DMS 273 (cell line): ENCODE data around the gene NT5M.
"Not testable (repeated sequence)": the region's sequence is repeated elsewhere in the genome, so short reads cannot be mapped to it uniquely, and the experiment has no call there.

Experiments
- DNase-seq: peaks from one replicate; lab custom pipeline; 2025; ENCODE audit not compliant: unreplicated experiment; lab: John Stamatoyannopoulos, UW

The NT5M gene

DNA sequence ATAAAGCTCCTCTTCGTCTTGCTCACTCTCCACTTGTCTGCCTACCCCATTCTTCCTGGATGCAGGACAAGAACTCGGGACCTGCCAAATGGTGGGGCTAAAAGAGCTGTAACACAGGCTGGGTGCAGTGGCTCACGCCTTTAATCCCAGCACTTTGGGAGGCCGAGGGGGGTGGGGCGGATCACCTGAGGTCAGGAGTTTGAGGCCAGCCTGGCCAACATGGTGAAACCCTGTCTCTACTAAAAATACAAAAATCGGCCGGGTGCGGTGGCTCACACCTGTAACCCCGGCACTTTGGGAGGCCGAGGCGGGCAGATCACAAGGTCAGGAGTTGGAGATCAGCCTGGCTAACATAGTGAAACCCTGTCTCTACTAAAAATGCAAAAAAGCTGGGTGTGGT, 1.5 kb upstream of the NT5M start:
- not testable (repeated sequence) for DNase-seq

DNA sequence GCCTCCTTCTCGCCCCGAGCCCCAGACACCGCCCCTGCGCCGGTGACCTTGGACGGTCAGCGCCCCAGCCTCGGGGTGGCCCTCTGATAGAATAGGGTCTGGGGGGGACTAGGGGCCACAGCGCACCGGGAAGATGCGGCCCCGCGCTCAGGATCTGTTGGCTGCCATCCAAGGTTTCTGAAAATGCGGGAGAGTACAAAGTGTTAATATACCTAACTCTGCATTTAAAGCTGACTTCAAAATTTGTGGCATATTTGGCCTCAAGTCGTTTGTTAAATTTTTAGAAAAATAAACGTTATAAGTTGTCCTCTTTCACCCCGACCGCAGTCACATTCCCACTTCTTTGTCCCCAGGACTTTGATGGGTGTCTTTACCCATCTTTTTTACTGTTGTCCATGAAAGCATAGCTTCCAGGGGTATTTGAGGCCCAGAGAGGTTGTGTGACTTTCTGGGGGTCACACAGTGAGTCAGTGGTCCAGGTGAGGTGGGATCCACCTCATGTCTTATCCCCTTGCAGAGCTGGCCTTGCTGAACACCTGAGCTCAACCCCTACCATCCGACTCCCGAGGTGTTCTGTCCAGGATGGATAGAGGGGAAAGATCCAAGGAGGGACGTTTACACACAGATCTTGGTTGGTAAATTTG, 796 bp downstream of the NT5M start:
- DNase-seq: no peak

DNA sequence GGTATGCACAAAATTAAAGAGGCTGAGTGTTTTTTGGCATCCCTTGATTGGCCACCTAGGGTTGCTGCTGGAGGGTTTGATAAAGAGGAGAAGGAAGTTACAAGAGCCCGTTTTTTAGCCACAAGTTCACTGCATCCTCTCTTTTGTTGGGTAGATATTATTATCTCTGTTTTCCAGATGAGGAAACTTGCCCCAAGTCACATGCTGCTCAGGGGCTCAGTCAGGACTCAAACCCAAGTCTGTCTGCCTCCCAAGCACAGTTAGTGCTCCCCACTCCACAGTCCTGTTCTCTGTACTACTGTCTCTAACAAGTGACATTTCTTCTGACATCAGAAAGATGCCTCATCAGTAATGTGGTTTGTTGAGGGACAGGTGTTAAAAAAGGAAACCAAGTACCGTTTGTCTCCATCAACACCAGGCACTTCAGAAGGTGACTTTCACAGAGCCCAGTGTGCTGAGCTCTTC, 1.4 kb downstream of the NT5M start:
- no peak for DNase-seq

DNA sequence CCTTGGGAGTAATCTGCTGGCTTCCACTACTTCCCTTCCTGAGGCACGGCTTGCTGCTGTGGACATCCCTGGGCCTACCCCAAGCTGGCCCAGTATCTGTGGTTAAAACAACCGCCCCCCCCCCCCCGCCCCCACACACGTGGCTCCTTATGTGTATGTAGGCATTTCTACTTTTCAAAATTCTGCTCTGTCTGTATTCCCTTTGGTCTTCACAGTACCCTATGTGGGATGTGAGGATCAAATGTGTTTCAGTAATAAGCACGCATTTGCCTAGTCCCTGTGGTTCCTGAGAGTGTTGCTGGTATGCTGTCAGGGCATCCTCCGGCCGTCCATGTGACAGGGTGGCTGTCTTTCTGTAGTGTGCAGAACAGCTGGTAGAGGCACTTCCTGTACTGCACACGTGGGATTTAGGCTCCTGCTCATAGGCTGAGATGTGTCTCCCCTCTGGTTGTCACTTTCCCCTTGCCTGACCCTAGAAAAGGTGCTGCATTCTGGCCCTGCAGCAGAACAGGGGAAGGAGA, 2.2 kb downstream of the NT5M start:
- peak; percentile 68 for DNase-seq

DNA sequence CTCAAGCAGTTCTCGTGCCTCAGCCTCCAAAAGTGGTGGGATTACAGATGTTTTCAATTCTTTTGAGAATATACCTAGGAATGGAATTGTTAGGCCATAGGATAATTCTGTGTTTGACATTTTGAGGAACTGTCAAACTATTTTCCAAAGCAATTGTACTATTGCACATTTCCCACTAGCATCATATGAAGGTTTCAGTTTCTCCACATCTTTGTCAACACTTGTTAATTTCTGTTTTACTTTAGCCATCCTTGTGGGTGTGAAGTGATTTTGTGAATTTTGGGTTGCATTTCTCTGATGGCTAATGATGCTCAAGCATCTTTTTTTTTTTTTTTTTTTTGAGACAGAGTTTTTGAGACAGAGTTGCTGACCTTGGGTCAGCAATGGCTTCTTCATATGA, 6.2 kb downstream of the NT5M start:
- DNase-seq: no peak

DNA sequence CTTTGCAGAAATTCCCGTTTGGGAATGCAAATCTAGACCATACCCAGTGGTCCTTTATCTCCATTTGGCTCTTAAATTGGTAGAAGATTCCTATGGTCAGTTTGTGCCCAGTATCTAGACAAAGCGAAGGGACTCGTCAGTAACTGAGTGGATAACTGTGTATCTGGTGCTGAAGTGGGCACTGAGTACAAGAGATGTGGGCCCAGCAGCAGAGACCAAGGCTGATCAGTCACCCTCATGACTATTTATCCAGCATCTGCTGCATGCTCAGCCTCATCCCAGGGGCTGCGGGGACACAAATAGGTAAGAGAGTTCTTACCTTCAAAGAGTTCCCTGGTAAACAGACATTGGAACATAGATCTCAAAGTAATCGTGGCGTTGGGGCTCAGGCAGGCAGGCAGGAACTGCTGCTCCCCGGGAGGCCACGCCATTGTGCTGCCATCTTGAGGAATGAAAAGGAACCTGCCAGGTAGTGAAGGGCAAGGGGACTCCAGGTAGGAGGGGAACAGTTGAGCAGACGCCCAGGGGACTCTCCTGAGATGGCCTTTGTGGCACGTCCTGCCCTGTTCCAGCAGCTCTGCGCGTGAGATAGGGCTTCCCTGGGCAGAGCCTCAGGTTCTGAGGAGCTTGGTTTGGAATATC, 10.3 kb downstream of the NT5M start:
- DNase-seq: peak; percentile 35

DNA sequence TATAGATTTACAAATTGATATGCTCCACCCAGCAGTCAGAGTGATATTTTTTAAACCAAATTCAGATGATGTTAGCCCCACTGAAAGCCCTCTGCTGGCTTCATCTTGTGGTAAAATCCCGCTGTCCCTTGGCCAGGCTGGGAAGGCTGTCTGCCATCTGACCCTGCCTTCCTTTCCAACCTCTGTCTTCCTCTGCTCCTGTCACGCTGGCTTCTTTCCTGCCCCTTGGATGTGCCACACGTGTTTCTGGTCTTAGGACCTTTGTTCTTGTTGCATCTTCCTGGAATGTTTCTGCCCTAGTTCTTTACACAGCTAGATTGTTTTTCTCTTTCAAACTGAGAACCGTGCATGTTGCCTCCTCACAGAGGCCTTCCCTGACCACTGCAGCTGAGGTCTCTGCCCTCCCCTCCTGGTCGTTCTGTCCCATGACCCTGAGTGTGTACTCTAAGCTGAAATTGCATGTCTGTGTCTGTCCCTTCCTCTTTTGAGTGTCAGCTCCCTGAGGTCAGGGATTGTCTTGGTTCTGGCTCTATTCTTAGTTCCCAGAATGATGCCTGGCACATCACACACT, 11.4 kb downstream of the NT5M start:
- DNase-seq: no peak

DNA sequence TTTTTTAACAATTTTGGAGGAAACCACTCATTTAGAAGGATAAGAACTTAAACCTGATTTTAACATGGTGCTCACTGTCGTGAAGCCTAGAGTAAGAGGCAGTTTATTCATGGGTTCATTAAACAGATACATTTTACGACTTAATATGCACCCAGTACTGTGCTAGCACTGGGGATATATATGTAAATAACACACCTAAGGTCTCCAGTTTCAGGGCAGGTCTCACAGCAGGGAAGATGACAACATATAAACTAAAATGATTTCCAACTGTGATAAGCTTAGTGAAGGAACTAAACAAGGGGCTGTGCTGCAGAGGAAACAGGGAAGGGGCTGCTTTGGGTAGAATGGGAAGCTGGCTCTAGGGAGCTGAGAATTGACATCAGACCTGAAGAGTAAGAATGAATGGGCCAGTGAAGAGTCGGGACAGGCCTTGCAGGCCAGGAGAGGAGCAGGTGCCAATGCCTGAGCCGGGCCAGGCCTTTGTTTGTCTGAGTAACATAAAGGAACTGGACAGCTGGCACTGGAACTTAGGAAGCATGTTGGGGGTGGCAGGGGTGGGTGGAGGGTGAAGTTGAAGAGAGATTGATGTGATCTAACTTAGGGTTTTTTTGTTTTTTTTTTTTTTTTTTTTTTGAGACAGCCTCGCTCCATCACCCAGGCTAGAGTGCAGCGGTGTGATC, 12.1 kb downstream of the NT5M start:
- DNase-seq: peak; percentile 37

DNA sequence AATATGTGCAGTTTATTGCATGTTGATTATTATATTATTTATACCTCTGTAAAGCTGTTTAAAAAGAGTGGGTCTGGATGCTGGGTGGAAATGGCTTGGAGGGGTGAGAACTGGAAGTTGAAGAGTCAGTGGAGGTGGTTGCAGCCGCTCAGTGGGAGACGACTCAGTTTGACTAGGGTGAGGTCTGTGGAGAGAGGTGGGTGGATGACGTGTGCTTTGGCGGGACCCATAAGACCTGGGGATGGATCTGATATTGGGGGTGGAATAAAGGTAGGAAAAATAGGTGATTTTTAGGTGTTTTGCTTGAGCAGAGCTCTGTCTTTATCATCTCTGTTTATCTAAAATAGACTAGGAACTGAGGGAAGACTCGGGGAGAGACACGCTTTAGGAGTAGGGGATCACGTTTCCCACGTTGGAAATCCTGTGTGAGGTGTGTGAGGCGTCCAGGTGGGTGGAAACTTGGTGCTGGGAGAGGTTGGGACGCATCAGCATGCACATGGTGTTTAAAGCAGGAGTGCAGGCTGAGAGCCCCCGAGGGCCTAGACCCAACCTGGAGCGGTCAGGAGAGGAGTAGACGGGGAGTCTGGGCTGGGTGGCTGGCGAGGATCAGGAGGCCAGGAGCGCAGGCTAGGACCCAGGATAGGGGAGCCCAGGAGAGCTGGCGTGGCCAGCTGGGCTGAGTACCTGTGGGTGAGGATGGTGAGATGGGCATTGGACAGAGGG, 17.2 kb downstream of the NT5M start:
- DNase-seq: no peak

DNA sequence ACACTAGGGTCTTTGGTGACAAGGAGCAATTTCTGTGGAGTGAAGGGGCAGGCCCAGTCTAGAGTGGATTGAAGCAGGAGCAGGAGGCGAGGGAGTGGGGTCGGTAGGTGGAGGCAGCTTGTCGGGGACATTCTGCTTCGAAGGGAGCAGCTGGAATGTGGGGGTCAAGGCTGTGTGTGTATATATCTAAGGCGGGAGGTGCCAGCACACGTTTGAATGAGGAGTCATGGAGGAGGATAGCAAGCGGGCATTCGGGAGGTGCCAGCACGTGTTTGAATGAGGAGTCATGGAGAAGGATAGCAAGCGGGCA, 17.7 kb downstream of the NT5M start:
- DNase-seq: no peak

DNA sequence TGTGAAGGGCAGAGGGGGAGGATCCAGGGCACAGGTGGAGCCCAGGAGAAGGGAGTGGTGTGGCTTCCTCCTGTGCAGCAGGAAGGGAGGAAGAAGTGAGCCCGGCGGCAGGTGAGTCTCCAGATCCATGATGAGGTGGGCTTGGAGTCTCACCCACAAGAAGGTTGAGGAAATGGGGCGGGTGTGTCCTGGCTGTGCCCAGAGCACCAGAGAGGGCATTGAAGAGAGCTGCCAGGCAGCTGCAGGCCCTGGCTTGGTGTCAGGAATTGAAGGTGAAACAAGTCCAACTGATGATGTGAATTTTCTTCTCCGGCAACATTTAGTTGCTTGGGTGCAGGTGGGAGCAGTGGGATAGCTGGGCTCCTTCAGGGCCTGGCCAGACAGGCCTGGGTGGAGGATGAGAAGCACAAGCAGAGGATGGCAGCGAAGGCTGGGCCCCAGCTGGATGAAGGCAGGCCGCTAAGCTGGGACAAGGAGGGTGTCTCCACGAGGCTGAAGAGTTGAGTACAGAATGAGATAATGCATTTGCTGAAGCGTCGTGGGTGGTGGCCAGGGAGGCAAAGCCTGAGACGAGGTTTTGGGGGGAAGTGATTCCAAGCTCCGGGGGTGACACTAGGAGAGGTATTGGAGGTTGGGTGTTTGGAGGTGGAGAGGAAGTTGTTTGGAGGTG, 18.3 kb downstream of the NT5M start:
- no peak for DNase-seq

DNA sequence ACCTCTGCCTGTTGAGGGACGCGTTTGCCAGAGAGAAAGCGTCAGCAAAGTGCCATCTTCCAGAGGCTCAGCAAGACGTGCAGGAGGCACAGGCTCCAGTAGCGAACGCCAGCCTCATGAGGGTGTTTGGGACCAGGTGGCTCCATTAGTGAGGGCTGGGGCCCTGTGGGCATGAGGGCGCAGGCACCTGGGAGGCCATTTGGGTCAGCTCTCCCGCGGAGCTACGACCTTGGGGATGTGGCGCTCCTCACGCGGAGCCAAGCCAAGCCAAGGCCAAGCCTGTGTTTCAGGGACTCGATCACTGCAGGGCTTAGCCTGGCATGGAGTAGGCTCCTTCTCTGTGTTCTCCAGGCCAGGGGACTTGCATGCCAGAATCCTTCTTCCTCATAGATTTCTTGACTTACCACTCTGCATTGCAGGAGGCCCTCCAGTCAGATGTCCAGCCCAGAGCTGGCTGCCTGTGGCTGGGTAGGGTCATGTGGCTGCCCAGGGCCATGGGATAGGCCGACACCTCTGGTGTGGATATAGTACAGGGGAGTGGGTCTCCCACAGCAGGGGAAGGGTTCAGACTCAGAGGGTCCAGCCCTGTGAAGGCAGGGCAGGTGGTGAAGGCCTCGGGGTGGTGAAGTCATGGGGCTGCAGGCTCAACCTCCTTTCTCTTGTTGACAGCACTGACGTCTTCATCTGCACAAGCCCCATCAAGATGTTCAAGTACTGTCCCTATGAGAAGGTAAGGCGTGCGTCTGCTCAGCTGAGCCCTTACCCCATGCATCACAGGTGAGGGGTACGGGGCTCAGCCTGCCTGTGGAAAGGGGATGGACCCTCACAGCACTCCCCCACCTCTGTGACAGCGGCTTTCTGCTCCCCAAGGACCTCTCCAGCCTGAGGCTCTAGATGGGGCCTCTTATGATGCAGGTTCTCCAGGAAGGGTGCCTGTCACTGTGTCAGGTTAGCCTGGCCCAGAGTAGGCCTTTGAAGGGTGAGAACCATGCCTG, 19.6 kb downstream of the NT5M start:
- no peak for DNase-seq

DNA sequence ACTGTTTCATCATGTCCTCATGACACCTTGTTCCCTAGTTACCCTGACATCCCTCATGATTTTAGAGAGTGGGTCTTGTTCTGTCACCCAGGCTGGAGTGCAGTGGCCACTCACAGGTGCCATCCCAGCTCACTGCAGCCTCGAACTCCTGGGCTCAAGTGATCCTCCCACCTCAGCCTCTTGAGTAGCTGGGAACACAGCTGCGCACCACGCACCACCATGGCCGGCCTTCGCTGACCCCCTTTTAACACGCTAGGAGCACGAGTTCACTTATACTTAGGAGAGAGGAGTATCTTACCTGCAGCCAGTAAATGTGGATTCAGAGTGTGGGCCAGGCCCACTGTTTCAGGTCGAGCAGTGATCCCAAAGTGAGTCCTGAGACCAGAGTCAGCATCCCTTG, 21.4 kb downstream of the NT5M start:
- no peak for DNase-seq

DNA sequence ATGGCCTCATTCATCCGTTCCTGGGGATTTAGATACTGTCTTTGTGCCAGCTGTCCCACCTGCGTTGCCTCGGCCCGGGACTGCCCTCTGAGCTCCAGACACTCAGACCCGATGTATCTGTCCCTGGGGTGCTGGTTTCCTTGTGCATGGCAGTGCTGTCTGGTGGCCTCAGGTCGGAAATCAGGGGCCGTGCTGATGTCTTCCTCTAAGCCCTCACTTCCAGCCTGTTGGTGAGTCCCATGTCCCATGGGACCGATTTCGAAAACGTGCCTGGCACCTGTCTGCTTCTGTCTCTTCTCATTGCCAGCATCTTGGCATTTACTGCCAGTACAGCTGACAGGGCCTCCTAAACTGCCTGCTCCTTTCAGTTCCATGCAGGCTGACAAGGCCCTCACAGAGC, 22.1 kb downstream of the NT5M start:
- no peak for DNase-seq

DNA sequence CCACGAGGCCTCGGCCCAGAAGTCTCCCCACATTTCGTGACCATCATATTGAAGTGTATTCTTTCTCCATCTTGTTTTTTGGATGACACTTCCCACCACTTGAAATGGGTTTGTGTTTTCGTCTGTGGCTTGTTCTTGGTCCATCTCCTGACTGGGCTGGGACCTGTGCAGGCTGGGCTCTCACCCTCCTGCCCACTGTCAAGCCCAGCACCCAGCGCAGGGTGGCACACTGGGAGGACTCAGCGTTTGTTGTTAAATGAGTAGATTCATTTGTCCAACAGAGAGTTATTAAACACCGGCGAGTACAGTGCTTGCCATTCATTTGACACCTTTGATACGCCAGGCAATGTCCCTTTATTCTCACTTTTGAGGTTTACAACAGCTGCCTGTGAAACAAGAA, 22.6 kb downstream of the NT5M start:
- no peak for DNase-seq

DNA sequence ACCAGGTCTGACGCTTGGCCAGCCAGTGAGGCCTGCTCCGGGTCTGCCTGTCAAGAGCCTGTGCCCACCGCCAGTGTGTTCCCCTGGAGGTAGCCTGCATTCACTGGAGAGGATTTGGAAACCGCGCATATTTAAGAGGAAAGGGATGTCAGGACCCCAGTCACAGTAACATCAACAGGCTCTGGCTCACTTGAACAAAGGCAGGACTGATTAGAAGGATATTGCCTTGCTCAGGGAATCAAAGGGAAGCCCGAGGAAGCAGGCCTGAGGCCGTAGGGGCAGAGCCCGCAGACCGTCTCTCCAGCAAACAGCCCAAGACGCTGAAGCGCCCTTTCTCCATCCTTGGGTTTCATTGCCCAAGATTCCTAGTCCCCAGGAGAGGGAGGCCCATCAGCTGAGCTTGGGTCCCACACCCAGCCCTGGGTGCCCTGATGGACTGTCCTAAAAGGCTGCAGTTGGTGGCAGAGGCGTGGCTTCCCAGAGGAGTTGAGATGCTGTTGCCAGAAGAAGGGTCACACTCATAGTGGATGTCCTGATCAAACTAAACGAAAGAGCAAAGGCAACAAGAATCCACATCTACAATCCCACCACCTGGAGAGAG, 23.2 kb downstream of the NT5M start:
- DNase-seq: no peak

DNA sequence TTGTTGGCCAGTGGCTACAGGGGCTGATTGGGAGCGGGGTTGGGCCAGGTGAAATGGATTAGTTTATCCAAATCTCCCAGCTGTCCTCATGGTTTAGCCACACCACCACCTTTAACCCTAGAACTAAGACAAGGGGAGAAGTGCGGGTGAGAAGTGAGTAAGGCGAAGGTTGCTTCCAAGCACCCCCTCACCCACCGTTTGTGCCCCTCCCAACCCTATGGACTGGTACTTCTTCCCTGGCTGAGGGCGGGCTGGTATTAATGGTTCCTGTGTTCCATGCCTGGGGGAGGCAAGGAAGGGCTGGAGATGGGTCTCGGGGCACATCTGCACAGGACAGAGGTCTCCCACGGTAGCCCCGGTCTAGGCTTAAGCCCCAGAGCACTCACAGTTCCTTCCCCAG, 25.1 kb downstream of the NT5M start:
- no peak for DNase-seq

DNA sequence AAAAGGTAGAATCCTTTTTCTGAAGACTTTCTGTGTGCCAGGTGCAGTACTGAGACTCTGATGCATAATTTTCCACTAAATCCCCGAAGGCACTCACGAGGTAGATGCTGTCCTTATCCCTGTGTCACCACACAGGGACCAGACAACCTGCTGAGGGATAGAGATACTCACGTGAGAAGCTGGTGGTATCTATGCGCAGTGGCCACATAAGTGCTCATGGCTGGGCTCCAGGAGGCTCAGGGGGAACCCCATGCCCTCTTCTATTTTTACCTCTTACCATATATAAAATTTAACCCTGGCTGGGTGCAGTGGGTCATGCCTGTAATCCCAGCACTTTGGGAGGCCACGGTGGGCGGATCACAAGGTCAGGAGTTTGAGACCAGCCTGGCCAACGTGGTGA, 38.3 kb downstream of the NT5M start:
- no peak for DNase-seq

DNA sequence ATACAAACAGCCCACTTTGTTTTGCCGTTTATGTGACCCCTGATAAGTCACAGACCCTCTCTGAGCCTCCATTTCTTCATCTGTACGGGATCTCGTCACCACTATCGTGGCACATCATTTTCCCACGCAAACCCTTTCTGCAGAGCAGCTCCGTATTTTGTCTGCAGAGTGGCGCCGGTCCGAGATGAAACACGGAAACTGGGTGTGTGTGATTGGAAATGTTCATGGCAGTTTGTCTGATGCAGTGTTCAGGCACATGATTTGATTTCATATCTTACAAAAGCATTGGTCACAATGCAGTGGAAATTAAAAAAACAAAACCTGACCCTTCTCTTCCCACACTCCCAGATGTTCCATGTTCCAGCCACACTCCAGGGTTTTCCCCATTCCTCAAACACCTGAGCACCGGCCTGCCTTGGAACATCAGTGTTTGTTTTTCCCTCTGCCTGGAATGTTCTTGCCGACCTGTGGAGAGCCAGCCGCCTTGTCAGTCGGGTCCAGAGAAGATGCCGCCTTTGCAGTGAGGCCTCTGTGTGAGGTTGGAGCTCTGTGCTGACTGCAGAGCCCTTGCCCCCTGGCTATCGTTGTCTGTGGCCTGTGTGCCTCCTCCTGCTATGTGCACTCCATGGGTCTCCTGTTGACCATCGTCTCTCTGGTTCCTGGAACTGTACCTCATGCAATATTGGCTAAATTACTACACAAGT, 39.2 kb downstream of the NT5M start:
- DNase-seq: no peak
